AG20443 (cell line): ENCODE data around the gene TBX21.

ENCODE experiments used
- DNase-seq: peaks from one replicate; pipeline ENCODE4 v3.0.0; 2012; ENCODE audit warnings: low spot score, mixed read lengths

Gene TBX21

DNA sequence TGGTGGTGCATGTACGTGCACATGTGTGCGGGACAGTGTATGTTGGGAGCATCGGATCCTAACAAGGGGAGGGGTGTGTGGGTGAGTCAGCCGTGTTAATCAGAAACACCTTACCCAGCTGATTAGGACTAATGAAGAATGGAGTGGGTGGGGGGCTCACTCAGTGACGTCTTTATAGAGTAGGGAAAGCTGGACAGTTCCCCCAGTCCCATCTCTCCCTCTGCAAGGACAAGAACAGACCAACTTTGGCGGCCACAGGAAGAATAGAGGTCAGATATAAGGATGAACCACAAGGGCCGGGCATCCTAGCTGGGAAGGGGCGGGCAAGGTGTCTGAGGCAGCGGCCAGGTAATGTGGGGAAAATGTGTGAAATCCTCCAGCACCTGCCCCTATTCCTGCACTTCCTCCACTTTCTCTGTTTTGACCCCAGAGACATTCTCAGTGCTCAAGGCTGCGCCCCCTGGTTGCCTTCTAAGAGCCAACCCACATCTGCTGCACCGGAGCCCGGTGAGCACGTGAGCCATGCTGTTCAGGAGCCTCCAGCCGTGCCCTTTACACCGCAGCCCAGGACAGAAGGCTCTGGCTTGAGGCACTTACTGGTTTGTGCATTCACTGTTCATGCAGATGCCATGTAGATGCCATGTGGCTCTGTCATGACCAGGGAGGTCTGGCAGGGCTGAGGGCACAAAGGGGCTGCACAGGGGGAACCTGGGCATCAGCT, 18.9 kb upstream of the TBX21 start:
- no peak for DNase-seq

DNA sequence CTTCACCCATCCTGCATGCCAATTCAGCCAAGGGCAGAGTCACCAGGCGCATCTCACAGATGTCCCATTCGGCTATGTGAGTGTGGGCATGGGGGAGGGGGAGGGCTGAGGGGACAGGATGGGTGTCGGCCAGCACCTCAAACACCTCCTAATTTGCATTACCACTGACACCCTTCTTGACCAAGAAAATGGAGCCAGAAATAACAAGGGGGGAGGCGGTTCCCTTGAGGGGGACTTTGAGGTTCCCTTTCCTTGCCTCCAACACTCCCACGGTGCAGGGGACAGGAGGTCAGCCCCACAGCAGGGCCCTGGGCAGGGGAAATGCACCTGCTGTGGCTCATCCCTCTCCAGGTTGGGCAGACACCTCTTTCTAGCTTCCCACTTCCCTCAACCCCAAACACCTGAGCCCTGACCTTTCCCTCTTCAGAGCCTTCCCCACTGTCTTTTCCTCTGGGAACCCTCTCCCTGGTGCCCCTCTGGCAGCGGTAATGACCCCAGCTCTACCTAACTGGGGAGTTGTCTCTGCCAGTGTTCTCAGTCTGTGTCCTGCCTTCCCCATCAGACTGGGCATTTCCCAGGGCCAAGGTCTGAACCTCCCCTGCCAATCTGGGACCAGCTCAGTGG, 18.2 kb upstream of the TBX21 start:
- no peak for DNase-seq

DNA sequence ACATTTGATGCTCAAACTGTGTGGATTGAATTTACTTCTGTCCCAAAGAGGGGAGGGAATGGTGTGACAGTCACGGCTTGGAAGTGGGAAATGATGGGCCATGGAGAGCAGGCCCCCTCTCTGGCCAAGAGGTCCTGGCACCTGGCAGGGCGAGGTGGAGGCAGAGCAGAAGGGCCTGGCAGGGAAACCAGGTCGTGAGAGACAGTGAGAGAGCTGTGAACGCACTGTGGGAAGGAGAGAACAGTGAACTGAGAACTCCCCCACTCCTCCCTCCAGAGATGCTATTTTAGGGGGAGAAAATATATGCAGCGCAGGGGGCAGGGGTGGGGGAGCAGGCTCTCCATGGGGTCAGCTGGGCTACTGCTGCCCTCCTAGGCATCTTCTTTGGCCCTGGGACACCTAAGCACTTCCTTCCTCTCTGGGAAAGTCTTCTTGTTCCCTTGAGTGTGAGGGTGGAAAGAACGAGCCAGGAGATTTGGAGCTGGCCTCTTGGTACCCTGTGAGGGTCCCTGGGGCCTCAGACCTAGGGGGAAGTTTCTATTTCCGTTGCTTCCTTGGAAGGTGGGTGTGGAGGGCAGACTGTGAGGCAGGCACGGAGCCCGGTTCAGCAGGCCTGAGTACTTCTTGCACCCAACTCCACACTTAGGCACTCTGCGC, 17.2 kb upstream of the TBX21 start:
- no peak for DNase-seq

DNA sequence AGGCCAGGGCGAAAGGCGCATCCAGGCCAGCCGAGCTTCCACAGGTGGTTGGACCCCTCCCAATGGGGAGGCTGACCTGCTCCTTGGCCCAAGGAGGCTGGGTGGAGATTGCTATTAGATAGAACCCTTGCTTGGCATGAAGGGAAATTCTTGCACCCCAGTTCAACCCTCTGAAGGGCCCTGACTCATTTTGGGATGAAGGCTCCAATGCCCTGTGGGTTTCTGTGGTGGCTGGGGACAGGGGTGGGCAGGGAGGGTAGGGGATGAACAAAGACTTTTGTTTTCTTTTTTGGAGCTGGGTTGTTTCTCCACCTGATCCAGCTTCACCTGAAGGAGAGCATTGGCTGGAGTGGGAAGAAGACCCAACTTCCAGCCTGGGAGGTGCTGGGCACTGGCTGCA, 16.7 kb upstream of the TBX21 start:
- no peak for DNase-seq

DNA sequence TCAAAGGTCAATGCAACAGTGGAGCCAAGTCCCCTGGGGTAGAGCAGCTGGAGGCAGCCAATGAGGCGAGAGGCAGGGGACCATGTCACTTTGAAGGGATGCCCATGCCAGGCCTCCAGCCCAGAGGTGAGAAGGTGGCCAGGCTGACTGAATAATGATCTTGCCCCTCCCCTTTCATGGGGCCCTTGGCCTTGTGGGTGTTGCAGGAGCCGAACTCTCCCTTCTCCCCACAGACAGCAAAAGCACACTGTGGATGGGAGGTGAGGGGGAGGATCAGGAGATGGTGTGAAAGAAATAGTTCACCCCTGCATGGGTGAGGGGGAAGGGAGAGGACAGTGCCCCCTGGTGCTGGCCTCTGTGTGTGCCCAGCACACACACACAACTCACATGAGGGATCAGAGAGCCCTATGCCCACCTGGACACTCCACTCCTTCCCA, 15.8 kb upstream of the TBX21 start:
- no peak for DNase-seq

DNA sequence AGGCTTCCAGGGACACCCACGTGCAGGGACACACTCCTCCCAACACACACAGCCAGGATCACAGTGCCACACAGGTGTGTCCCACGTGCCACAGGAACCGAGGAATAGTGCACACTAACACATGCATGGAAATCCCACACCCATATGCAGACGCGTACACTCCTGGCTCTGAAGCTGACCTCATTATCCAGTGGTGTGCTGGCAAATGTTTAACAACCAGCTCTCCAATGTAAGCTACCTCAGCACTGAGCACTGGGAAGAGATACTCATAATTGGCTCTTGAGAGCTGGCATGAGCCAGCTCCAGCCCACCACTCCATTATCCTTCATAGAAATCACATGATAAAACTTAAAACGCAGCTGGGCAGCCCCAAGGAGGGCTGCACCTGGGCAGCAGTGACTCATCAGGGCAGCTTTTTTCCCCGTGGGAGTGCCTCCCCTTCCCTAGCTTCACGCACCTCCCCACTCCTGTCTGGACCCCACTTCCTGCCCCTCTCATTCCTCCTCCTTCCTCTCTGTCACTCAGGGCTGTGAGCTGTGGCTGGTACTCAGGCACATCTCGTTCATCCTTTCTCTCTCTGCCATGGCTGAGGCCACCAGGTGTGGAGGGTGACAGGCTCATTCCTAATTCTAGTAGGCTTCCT, 14.9 kb upstream of the TBX21 start:
- DNase-seq = no peak

DNA sequence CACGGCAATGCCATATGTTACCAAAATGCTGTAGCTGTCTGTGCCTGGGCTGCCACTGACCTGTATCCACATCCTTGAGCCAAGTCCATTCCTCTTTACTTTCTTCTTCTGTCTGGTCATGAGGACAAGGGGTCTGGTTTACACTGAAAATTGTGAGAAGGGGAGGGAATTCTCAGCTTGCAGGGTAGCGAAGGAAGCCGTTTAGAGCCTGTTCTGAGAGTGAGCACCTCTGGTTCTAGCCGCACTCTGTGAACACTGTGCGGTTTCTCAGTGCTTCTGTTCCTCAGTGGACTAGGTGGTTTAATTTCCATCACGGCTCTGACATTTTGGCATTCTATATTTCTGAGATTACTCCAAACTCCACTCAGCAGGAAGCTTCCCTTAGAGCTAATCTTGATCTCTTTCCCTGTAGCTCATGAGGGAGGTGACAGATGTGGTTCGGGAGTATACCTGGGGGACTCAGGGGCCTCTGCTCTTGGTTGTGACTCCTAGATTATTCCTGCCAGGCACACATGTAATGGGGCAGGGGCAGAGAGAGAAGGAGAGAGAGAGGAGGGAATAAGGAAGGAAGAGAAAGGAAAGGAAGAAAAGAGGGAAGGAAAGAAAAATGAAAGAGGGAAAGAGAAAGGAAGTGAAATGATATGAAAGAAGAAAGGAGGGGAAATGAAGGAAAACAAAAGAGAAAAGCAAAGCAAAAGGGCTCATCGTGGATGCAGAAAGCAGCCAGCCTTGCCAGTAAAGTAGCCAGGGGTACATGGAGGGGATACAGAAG, 14.2 kb upstream of the TBX21 start:
- no peak for DNase-seq

DNA sequence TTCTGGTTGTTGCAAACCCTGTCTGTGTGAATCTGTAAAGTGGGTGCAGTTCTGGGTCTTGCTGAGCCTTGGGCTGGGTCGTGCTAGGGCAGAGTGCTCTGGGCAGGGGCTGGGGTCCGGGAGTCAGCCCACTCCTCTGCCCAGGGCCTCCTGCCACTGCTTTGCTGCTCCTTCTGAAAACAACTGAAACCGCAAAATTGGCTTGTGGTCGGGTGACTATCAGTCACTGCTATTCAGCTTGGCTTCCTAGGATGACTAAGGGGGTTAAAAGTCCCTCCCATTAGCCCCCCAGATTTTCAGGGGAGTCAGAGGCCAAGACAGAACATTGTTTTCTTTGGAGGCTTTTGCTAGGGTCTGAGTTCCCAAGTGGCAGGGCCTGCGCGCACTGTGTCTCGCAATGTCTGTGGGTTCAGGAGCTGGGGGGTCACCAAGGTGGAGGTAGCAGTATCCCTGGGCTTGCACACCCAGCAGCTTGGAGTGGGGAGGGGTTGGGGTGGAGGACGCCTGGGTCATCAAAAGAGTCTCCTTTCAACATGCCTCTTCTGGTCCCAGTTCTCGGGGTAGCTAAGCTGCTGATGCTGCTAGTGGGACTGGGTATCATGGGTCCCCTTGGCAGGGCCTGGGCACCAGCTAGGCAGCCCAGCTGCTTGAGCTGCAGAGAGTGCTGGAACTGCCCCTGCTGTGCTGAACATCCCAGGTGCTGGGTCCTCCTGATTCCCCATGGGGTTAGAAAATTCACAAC, 13.5 kb upstream of the TBX21 start:
- peak; percentile 74 for DNase-seq

DNA sequence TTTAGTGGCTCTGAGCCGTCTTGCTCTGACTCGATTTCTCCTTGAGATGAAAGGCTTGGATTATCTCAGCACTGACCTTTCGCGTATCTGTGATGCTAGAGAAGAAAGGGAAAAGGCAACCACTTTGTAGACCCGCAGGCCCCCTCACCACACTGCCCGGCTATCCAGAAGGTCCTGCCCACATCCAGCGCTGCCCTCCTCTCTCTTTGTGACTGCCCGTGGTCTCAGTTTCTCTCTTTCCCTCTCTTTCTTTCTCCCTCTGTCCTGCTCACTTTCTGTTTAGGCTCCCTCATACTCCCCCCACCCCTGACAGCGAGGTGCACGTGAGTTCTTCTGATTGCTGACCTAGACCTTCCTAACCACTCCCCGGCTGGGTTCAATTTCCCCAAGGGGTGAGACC, 12.8 kb upstream of the TBX21 start:
- no peak for DNase-seq

DNA sequence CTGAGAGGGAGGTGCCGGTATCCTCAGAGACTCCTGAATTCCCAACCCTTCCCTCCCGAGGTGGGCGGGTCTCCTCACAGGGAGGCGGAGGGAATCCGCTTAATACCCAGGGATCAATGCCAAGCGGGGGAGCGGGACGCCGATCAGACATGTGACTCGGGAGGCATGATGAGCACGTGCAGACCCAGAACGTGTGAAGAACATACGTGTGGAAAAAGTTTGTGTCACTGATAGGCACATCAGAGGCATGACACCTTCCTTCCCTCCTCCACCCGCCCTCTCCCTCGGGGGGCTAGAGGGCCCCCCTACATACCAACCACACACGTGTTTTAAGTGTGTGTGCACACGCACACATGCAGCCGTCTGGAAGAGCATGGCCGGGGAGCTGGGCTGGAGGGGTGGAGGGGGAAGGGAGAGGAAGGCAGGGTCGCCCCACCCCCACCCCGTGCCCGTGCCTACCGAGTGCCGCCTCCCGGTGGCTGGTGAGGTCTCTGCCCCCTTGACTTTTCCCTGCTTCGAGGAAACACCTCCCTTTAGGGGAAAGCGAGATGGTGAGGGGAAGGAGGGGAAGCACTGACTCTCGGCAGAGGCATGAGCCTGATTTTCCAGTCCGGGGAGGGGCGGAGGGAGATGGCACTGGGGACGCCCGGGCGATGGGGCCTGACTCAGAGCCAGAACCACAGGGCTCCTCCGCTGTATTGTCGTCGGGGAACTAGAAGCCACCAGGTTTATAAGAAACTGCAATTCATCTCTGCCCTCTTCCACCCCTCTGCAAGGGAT, 12.1 kb upstream of the TBX21 start:
- DNase-seq = peak; percentile 74

DNA sequence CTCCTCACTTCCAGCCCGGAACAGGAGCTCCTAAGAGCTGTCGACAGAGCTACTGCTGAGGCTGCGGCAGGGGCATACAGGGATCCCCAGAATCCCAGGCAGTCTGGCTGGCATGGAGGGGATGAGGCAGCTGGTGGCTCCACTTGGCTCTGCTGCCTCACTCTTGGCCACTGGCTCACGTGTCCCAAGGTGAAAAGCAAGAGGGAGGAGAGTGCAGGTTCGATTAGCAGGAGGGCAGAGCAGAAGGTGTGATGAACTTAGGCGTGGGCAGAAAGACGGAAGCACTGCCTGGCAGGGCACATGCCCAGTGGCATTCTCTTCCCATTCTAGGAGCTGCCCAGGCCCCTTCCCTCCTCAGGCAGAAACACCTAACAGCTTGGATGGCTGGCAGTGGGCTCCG, 11.3 kb upstream of the TBX21 start:
- DNase-seq = no peak

DNA sequence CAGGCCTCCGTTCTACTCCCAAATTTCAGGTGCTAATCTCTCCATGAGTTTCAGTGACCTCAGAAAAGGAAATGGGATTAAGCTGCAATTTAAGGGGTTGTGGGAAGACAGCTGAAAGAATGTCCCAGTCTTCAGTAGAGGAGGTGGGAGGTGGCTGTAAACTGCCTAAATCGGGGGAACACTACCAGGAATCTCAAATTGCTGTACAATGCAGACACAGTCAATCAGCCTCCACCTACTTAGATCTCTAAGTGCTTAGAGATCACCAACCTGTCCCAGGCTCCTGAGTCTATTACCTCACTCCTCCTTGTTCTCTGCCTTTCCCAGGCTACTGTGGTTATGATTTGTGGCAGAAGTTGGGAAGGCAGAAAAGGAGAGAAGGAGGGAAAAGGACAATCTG, 8.3 kb upstream of the TBX21 start:
- DNase-seq = no peak

DNA sequence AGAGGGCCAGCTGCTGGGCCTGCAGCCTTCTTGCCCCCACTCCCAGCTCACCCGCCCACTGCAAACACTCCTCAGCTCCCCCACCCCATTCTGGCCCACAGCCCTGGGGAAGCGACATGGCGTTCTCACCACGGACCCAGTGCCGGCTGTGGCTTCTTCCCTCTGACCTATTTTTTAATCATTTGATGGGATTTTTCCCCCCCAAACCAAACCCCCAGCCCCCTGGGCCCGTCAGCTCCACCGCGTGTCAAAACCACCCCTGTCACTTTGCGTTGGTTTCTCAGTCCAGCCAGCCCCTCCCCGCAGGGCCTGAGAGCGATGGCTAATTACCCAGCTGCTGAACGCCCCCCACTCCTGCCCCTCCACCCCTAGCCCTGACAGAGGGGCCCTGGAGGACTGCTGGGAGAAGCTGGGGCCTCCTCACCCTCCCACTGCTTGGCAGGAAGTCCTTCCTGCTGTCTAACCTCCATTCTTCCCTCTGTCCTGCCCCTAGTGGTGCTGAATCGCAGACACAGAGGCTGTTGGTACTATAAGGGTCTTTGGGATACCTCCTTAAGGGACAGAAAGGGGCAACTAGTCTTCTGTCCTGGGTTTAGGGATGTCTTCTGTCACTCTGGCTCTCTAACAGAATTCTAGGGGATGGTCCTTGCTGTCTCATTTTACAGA, 7.5 kb upstream of the TBX21 start:
- DNase-seq = no peak

DNA sequence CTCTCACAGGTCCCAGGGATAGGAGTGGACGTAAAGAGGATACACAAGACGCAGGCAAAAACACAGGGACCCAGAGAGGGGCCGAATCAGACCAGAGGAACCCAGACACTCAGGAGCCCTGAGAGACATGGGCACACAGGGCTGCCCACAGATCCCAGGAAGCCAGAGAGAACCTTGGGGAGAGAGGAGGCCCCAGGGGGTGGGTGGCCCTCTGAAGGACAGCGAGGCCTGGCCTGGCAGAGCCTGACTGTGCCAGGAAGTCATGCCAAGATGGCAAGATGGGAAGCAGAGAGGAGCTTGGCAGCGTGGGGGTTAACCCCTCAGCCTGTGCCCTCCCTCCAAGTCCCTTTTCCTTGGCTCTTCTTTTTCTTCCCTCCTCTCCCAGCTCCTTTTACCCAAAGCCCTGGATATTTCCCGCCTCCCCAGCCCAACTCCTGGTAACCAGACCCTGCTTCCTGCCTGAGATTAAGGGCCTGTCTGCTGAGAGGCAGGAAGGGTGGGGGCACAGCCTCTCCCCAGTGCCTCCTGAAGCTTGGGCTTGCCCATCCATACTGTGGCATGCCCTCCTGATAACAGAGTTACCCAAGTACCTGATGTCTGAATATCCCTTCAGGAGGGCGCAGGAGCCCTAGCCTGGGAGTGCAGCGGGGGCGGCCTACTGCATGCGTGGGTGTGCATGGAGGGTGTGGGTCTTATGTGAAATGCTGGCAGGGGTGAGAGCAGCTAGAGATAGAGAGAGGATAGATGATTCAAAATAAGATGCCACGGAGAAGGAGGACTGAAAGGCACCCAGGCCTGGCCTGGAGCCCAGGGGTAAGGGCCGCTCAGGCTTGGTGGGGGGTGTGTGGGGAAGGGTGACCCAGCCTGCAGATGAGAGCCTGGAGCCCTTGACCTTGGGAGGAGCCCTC, 6.0 kb upstream of the TBX21 start:
- DNase-seq = no peak

DNA sequence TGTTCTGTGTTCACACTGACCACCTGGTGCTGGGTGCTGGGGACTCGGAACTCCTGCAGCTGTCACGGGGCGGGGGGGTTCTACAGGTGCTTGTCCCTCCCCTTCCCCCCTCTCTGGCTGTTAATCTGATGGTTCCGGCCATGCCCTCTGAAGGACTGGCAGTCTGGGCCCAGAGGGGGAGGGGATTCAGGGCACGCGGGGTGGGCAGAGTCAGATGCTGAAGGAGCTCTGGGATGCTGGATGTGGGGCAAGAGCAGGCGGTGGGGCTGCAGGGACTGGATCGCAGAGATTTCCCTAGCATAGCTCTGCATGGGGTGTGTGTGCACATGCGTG, 5.4 kb upstream of the TBX21 start:
- no peak for DNase-seq

DNA sequence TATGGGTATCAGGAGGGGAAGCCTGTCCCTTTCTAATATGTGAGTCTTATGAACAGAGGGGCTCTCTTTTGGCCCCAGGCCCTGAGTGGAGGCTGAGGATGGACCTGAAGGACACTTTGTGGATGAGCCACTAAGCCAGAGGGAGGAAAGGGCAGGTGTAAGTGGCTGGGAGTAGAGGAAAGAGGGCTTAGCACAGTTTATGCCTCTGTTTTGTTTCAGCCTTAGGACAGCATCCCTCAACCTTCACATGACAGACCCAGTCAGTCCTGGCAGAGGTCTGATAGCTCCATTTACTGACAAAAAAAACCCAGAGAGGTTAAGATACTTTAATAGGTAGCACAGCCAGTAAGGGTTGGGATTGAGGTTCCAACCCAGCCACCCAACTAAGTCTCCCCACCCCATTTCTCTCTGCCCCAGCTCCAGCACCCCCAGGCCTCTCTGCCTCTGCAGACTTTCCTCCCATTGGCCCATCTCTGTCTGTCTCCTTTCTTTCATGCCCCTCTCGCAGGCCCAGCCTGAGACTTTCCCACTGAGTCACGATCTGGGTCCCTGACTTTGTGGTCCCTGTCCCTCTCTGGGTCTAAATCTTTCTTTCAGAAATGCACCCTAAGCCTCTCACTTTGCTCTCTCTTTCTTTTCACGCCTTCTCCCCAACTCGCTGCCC, 4.7 kb upstream of the TBX21 start:
- DNase-seq = no peak

DNA sequence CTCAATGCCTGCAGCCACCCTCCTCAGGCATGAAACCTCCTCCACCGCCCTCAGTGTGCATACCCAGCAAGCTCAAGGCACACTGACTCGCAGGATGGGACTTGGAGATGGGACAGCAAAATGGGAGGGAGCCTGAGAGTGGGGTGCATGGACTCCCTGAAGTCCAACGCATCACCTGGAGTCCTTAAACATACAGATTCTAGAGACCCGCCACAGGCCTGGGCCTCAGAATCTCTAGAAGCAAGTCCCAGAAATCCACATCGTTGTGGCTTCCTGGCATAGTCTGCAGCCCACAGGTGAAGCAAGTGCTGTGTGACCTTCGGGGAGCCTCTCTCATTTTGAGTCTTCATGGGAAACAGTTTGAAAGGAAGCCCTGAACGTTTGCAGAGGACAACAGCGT, 3.6 kb upstream of the TBX21 start:
- no peak for DNase-seq

DNA sequence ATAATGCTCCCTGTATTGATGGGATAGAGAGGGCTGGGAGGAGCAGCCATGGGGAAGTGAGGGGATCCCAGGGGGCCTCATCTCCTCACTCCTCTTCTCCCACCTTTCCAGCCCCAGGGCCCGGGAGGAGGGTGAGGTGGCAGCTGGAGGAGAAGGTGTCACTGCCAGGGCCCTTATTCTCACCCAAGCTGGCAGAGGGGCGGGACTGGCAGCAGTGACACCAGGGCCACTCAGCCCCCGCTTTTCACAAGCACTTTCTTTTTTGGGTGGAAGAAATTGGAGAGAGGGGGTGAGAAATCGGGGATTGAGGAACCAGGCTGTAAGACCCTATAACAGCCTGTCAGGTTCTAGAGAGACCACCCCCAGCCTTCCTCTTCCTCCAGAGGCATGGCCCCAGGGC, 2.4 kb upstream of the TBX21 start:
- DNase-seq = no peak

DNA sequence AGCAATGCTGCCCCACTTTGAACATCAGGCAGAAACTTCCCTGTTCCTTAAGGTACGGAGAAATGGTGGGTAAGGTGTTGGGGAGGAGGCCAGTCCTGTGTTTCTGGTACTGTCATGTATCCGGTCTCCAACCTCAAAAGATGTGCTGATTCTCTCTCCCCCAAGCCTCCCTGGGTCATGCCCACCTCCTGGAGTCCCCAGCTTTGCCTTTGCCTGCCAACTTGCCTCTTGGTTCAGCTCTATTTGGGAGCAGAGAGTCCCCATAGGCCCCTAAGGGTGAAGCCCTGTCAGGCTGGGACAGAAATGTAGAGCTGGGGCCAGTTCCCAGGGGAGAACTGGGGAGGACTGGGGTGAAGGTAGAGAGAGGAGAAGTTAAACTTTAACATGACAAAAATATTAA, 1.6 kb upstream of the TBX21 start:
- no peak for DNase-seq
